Progenitor cell of endocrine pancreas (in vitro differentiated cells): ENCODE results near the gene ATP6V1G2. TPM values are rescaled to one million over a fixed set of nuclear protein-coding genes. Genes with fewer than 3 reads are reported as not detected.

Experiments used
- DNase-seq: peaks from one replicate; pipeline ENCODE4 v3.0.0; 2021; ENCODE audit warnings: low spot score; ENCODE audit not compliant: unreplicated experiment
- H3K27ac Mint-ChIP-seq: 2 replicates; pipeline ENCODE4 v1.8.0; 2021; ENCODE audit warnings: mild to moderate bottlenecking, moderate library complexity, mixed read lengths
- H3K27me3 Mint-ChIP-seq: 2 replicates; pipeline ENCODE4 v1.8.0; 2021; ENCODE audit warnings: mixed read lengths
- H3K36me3 Mint-ChIP-seq: 2 replicates; pipeline ENCODE4 v1.8.0; 2022; ENCODE audit warnings: mixed read lengths; ENCODE audit not compliant: insufficient read depth
- H3K4me1 Mint-ChIP-seq: 2 replicates; pipeline ENCODE4 v1.8.0; 2021; ENCODE audit warnings: low read depth, mixed read lengths
- H3K4me3 Mint-ChIP-seq: 2 replicates; pipeline ENCODE4 v1.8.0; 2021; ENCODE audit warnings: low read depth, mild to moderate bottlenecking, moderate library complexity, mixed read lengths
- H3K9me3 Mint-ChIP-seq: 2 replicates; pipeline ENCODE4 v1.8.0; 2021; ENCODE audit warnings: low read depth, mixed read lengths
- CTCF ChIP-seq: fragments of 200-600 bp; sonication (generic); IDR thresholded peaks from one replicate; pipeline ENCODE4 v1.5.0; 2021; ENCODE audit warnings: antibody characterized with exemption, mild to moderate bottlenecking; ENCODE audit not compliant: unreplicated experiment
- total RNA-seq: library from RNA; stranded (reverse); gene quantifications from 2 replicates; pipeline ENCODE4 v1.2.1, GENCODE V29; 2021

The ATP6V1G2 gene
- total RNA-seq, 1 donor from 2014 or later = 1.5 TPM

DNA sequence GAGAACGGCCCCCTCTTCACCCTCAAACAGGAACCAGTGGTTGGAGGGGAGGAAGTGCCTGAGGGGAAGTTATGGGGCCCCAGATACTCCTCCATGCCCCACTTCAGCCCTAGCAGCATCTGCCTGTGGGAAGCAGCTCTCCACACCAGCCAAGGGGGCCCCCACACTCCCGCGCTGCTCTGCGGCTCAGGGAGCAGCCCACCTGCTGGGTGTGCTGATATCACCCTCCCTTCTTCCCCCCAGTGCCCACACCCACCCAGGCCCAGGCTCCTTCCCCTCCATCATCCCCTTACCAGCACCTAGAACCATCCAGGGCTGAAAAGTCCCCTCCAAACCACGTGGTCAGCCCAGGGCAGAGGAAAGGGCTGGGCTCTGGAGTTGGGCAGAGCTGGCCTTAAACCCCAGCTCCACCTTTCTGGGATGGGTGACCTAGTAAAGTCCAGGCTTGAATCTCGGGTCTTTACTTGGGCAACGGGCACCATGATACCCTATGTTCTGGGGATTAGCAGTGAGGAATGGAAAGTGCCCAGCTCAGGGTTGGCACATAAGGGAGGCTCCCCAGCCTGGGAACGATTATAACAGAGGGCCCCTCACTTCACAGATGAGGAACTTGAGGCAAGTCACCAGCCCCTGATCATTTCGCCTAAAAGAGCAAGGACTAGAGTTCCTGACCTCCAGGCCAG is 40.3 kb upstream of the ATP6V1G2 start:
- DNase-seq = no peak
- Mint-ChIP-seq H3K4me3 (no peak overlapping the region), H3K9me3 (no peaks in the 10 kb centered on the region), H3K27me3 (peaks cover 28% of the 10 kb centered on the region), H3K27ac (no peak overlapping the region), H3K4me1 (peaks cover 2% of the 10 kb centered on the region), H3K36me3 (no peaks in the 10 kb centered on the region)
- TF ChIP-seq CTCF = no peak

GRCh38 chr6:31586008-31586407 is 39.6 kb upstream of the ATP6V1G2 start, which contains the start of gene LST1:
Gene LST1 (plus strand): TSS chr6:31586277. CDS start chr6:31587300, 1,023 bp downstream.
- no peak for TF ChIP-seq CTCF
- H3K9me3 Mint-ChIP-seq = no peaks in the 10 kb centered on the region

DNA sequence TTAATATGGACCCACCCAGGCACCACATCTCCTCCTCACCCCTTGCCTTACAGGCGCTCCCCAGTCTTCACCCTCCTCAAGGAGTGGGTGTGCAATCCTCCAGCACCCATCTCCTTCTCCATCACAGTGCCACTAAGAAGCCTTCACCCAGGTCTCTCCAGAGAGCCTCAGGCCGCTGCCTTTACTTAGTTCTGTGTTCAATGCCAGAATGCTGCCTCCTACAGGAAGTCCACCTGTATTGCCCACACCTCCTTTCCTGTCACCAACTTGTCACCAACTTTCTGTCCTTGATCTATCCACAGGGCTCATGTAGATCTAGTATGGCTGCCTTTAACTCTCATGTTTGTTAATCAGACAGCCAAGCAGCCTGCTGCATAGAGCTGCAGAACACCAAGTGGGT is 39.1 kb upstream of the ATP6V1G2 start:
- Mint-ChIP-seq H3K4me3 (no peak overlapping the region), H3K9me3 (no peaks in the 10 kb centered on the region), H3K36me3 (no peaks in the 10 kb centered on the region), H3K4me1 (peaks cover 10% of the 10 kb centered on the region), H3K27ac (no peak overlapping the region), H3K27me3 (peaks cover 38% of the 10 kb centered on the region)
- DNase-seq = no peak
- TF ChIP-seq CTCF = peak; percentile 47

More at GRCh38 chr6:31586008-31586407, 39.6 kb upstream of the ATP6V1G2 start, which contains the start of gene LST1:
- H3K27ac Mint-ChIP-seq = no peak within 1 kb of the TSS
- H3K36me3 Mint-ChIP-seq = no peaks in the 10 kb centered on the region
- DNase-seq = no peak
- peaks cover 35% of the 10 kb centered on the region for H3K27me3 Mint-ChIP-seq
- H3K4me3 Mint-ChIP-seq = no peak within 1 kb of the TSS
- H3K4me1 Mint-ChIP-seq = peaks cover 7% of the 10 kb centered on the region

GRCh38 chr6:31582230-31582643 is 35.8 kb upstream of the ATP6V1G2 start, which contains the start of gene LTB:
Gene LTB (minus strand): TSS chr6:31582424. CDS start chr6:31582417, 7 bp downstream.
- H3K4me1 Mint-ChIP-seq = peaks cover 11% of the 10 kb centered on the region
- no peak for DNase-seq
- H3K36me3 Mint-ChIP-seq = no peaks in the 10 kb centered on the region
- no peak for TF ChIP-seq CTCF
- no peaks in the 10 kb centered on the region for H3K9me3 Mint-ChIP-seq
- peaks cover 45% of the 10 kb centered on the region for H3K27me3 Mint-ChIP-seq
- H3K4me3 Mint-ChIP-seq = peak within 1 kb of the TSS; percentile 92
- H3K27ac Mint-ChIP-seq = peak within 1 kb of the TSS; percentile 92

- H3K36me3 Mint-ChIP-seq = no peaks in the 10 kb centered on the region
- DNase-seq = no peak
- H3K27me3 Mint-ChIP-seq = peaks cover 43% of the 10 kb centered on the region
- peak overlapping the region; percentile 92 for H3K4me3 Mint-ChIP-seq
- peaks cover 11% of the 10 kb centered on the region for H3K4me1 Mint-ChIP-seq
- H3K9me3 Mint-ChIP-seq = no peaks in the 10 kb centered on the region
- H3K27ac Mint-ChIP-seq = peak overlapping the region; percentile 92
- TF ChIP-seq CTCF = no peak
These were observed 35.2 kb upstream of the ATP6V1G2 start for GRCh38 chr6:31581434-31582229.
